ENCODE measurements around the gene WAPL.

- TF ChIP-seq CTCF (IDR thresholded peaks at IDR 0.05): no peak
- no peak for TF ChIP-seq POLR2AphosphoS5 (IDR thresholded peaks at IDR 0.05)
Measured at GRCh38 chr10:86436963-86437362, 84.6 kb downstream of the WAPL start.

Data from prostate gland (tissue), 2 donors.